Keratinocyte (primary cell): ENCODE measurements around the gene VWA7. TPM values are rescaled to one million over a fixed set of nuclear protein-coding genes. Genes with fewer than 3 reads are reported as not detected.
A peak's percentile ranks its signal among the peaks of the same experiment; 100 is the strongest.

Experiments used
- DNase-seq: peaks from one replicate; pipeline ENCODE4 v3.0.0-alpha.2; 2011; ENCODE audit warnings: low read depth, missing footprints, low spot score
- FAIRE-seq: peaks from 2 replicates; lab custom pipeline; 2011; peaks lifted over from hg19 to GRCh38; lab: Jason Lieb, UNC
- H2AFZ ChIP-seq: 2 replicates; pipeline ENCODE4 v1.6.0; 2012; ENCODE audit warnings: low read length, control low read depth, inconsistent platforms; ENCODE audit not compliant: control insufficient read depth
- H3K27ac ChIP-seq: 2 replicates; pipeline ENCODE4 v1.5.1; 2011; ENCODE audit warnings: low read length; ENCODE audit not compliant: control insufficient read depth, insufficient read depth
- H3K27me3 ChIP-seq: 3 replicates; pipeline ENCODE4 v1.6.0; 2011; ENCODE audit warnings: low read length; ENCODE audit not compliant: control insufficient read depth, insufficient read depth; ENCODE audit errors: extremely low read depth
- H3K36me3 ChIP-seq, 2 experiments: 2 replicates in 1 of 2; 3 replicates in 1 of 2; pipeline ENCODE4 v1.5.1; 2011; ENCODE audit warnings: low read length in 2 of 2, mild to moderate bottlenecking in 1 of 2; ENCODE audit not compliant: control insufficient read depth in 2 of 2, insufficient read depth in 2 of 2; ENCODE audit errors: extremely low read depth in 1 of 2
- H3K4me1 ChIP-seq: 3 replicates; pipeline ENCODE4 v1.5.1; 2011; ENCODE audit warnings: low read length; ENCODE audit not compliant: control insufficient read depth, insufficient read depth; ENCODE audit errors: extremely low read depth
- H3K4me2 ChIP-seq: 3 replicates; pipeline ENCODE4 v1.6.0; 2011; ENCODE audit warnings: low read depth, low read length; ENCODE audit not compliant: control insufficient read depth, insufficient read depth; ENCODE audit errors: extremely low read depth
- H3K4me3 ChIP-seq, 3 experiments: fragments of 200-600 bp in 1 of 3; sonication (generic) in 1 of 3; 2 replicates in 2 of 3; 3 replicates in 1 of 3; pipeline ENCODE4 v1.5.1; 2011 to 2016; ENCODE audit warnings: low read length in 3 of 3, mild to moderate bottlenecking in 3 of 3, control low read depth in 2 of 3, inconsistent platforms in 1 of 3, low read depth in 1 of 3, mixed read lengths in 1 of 3, mixed run types in 1 of 3, moderate library complexity in 1 of 3; ENCODE audit not compliant: control insufficient read depth in 2 of 3, insufficient read depth in 2 of 3; ENCODE audit errors: extremely low read depth in 1 of 3
- H3K79me2 ChIP-seq: 2 replicates; pipeline ENCODE4 v1.6.0; 2012; ENCODE audit warnings: low read length; ENCODE audit not compliant: control insufficient read depth, insufficient read depth
- H3K9ac ChIP-seq: 3 replicates; pipeline ENCODE4 v1.6.0; 2011; ENCODE audit warnings: low read length; ENCODE audit not compliant: control insufficient read depth, insufficient read depth; ENCODE audit errors: extremely low read depth
- H3K9me1 ChIP-seq: 3 replicates; pipeline ENCODE4 v1.6.0; 2011; ENCODE audit warnings: low read length; ENCODE audit not compliant: control insufficient read depth, insufficient read depth; ENCODE audit errors: extremely low read depth
- H3K9me3 ChIP-seq: 2 replicates; pipeline ENCODE4 v1.5.1; 2012; ENCODE audit warnings: low read depth, low read length; ENCODE audit not compliant: control insufficient read depth
- H4K20me1 ChIP-seq: 3 replicates; pipeline ENCODE4 v1.6.0; 2011; ENCODE audit warnings: low read length; ENCODE audit not compliant: control insufficient read depth, insufficient read depth; ENCODE audit errors: extremely low read depth
- CTCF ChIP-seq, 3 experiments: IDR thresholded peaks in 1 of 3; conservative IDR thresholded peaks in 1 of 3; optimal IDR thresholded peaks in 1 of 3; 2 replicates in 2 of 3; 3 replicates in 1 of 3; pipeline versions ENCODE3 to v1.5.1; 2011; ENCODE audit warnings: low read length in 3 of 3, mild to moderate bottlenecking in 3 of 3, moderate library complexity in 2 of 3, control low read depth in 1 of 3, inconsistent platforms in 1 of 3; ENCODE audit not compliant: insufficient read depth in 2 of 3; ENCODE audit errors: extremely low read depth in 1 of 3
- EZH2 ChIP-seq: IDR thresholded peaks from one replicate; pipeline ENCODE4 v1.6.1; 2012; ENCODE audit warnings: inconsistent platforms, mild to moderate bottlenecking, low read length, moderate library complexity
- dilution Hi-C: fragments of 300-500 bp; cut with MboI; formaldehyde crosslinking; loops from one replicate; pipeline ENCODE4 v1.7.0; 2020; ENCODE audit warnings: low sequenced_read_pairs; ENCODE audit not compliant: extremely low pct_ligation_motif_present
- polyA plus RNA-seq, 5 experiments: library from polyadenylated mRNA; depleted of rRNA in 3 of 5; stranded (reverse) in 3 of 5; stranded (forward) in 1 of 5; unstranded in 1 of 5; fragments of >200 nt; gene quantifications; 1 replicate in 1 of 5; 2 replicates in 3 of 5; 3 replicates in 1 of 5; pipeline versions ENCODE4 v1.2.1 to v1.2.3, GENCODE V29; 2011 to 2012; ENCODE audit warnings: missing spikeins in 2 of 5, low read depth in 1 of 5, low replicate concordance in 1 of 5

The VWA7 gene
- polyA plus RNA-seq, 1 donor (not counting 4 experiments of a cell fraction or from before 2014, with no cell fraction given) = 0.47 TPM

GRCh38 chr6:31770860-31771259 lies 6.3 kb downstream of the VWA7 start:
- no peak overlapping the region for H3K4me2 ChIP-seq
- H3K4me3 ChIP-seq = no peak overlapping the region
- dilution Hi-C loops = no loop called here
- FAIRE-seq (no peak), DNase-seq (no peak)
- no peaks in the 10 kb centered on the region for H3K36me3 ChIP-seq
- H3K79me2 ChIP-seq = no peaks in the 10 kb centered on the region
- no peaks in the 10 kb centered on the region for H4K20me1 ChIP-seq
- TF ChIP-seq CTCF (optimal IDR thresholded peaks at IDR 0.05 in 1 of 3, IDR thresholded peaks at IDR 0.05 in 1 of 3, conservative IDR thresholded peaks at IDR 0.05 in 1 of 3; ENCODE audit: extremely low read depth in 1 of 3, insufficient read depth in 2 of 3, low read length in 3 of 3) (no peak), EZH2 (no peak)
- H3K4me1 ChIP-seq = peaks cover 9% of the 10 kb centered on the region
- H3K27ac ChIP-seq = no peak overlapping the region
- no peak overlapping the region for H2AFZ ChIP-seq
- no peaks in the 10 kb centered on the region for H3K27me3 ChIP-seq
- no peaks in the 10 kb centered on the region for H3K9me3 ChIP-seq
- H3K9ac ChIP-seq = no peak overlapping the region
- H3K9me1 ChIP-seq = peaks cover 2% of the 10 kb centered on the region

GRCh38 chr6:31769684-31770371 lies 7.3 kb downstream of the VWA7 start:
- no peaks in the 10 kb centered on the region for H3K79me2 ChIP-seq
- peak; percentile 92 to 98 (median 95) for TF ChIP-seq CTCF (optimal IDR thresholded peaks at IDR 0.05 in 1 of 3, IDR thresholded peaks at IDR 0.05 in 1 of 3, conservative IDR thresholded peaks at IDR 0.05 in 1 of 3; ENCODE audit: extremely low read depth in 1 of 3, insufficient read depth in 2 of 3, low read length in 3 of 3)
- TF ChIP-seq EZH2 = no peak
- H3K4me3 ChIP-seq = no peak overlapping the region
- no peak overlapping the region for H3K4me2 ChIP-seq
- no peak overlapping the region for H3K27ac ChIP-seq
- H3K9me1 ChIP-seq = peaks cover 2% of the 10 kb centered on the region
- no peaks in the 10 kb centered on the region for H3K9me3 ChIP-seq
- H3K9ac ChIP-seq = no peak overlapping the region
- no peaks in the 10 kb centered on the region for H4K20me1 ChIP-seq
- peaks cover 3% of the 10 kb centered on the region for H3K4me1 ChIP-seq
- FAIRE-seq (peak; percentile 34), DNase-seq (peak; percentile 64)
- no peaks in the 10 kb centered on the region for H3K36me3 ChIP-seq
- dilution Hi-C loops = no loop called here
- no peaks in the 10 kb centered on the region for H3K27me3 ChIP-seq
- no peak overlapping the region for H2AFZ ChIP-seq
